A549 (cell line): ENCODE results near the gene NGEF. TPM values are rescaled to one million over a fixed set of nuclear protein-coding genes. Genes with fewer than 3 reads are reported as not detected.

Experiments used
- ATAC-seq, 2 experiments: fragments of 200-7000 bp in 1 of 2; fragments of >200 bp in 1 of 2; cut with Nextera tagmentation in 1 of 2; cut with Tn5 transposase in 1 of 2; 3 replicates each; pipeline versions ENCODE4 v1.8.0 to v1.9.1; 2018 to 2020; ENCODE audit warnings: mild to moderate bottlenecking in 1 of 2, moderate library complexity in 1 of 2
- CTCF ChIA-PET: fragments of 300-600 bp; sonication (Branson Sonifier 250); formaldehyde crosslinking; extraction: SDS; loops from one replicate; lab custom pipeline; 2021; ENCODE audit warnings: antibody characterized with exemption, inconsistent platforms; lab: Yijun Ruan, JAX
- POLR2A ChIA-PET: fragments of 350-600 bp; formaldehyde crosslinking; extraction: SDS; loops from one replicate; lab custom pipeline; 2021; ENCODE audit warnings: antibody characterized with exemption, inconsistent platforms; lab: Yijun Ruan, JAX
- DNase-seq, 2 experiments: peaks; one replicate each; pipeline versions ENCODE4 v3.0.0 to v3.0.0-alpha.2; 2011 to 2016; ENCODE audit warnings: low read depth in 1 of 2, low spot score in 1 of 2
- FAIRE-seq: peaks from 2 replicates; lab custom pipeline; 2011; peaks lifted over from hg19 to GRCh38; lab: Jason Lieb, UNC
- H3K27ac ChIP-seq, 2 experiments: fragments of >200 bp; sonication (Bioruptor Twin); formaldehyde crosslinking; 3 replicates each; pipeline ENCODE4 v1.5.1; 2016 to 2017
- H3K4me1 ChIP-seq: fragments of >200 bp; sonication (Bioruptor Twin); formaldehyde crosslinking; 3 replicates; pipeline ENCODE4 v1.6.1; 2016
- H3K4me2 ChIP-seq: fragments of >200 bp; sonication (Bioruptor Twin); formaldehyde crosslinking; 3 replicates; pipeline ENCODE4 v1.6.1; 2016
- H3K4me3 ChIP-seq: fragments of >200 bp; sonication (Bioruptor Twin); formaldehyde crosslinking; 3 replicates; pipeline ENCODE4 v1.5.1; 2016
- H3K9me3 ChIP-seq: fragments of >200 bp; sonication (Bioruptor Twin); formaldehyde crosslinking; 3 replicates; pipeline ENCODE4 v1.6.1; 2016
- BHLHE40 ChIP-seq: IDR thresholded peaks from 2 replicates; pipeline ENCODE4 v1.6.1; 2012; ENCODE audit warnings: low read depth, low read length, inconsistent platforms
- CBX2 ChIP-seq: fragments of 200-600 bp; sonication (generic); IDR thresholded peaks from 2 replicates; pipeline ENCODE4 v1.6.1; 2016; ENCODE audit warnings: low read depth, mild to moderate bottlenecking, borderline replicate concordance
- CEBPB ChIP-seq, 2 experiments: fragments of >200 bp in 1 of 2; sonication (Bioruptor Twin) in 1 of 2; formaldehyde crosslinking in 1 of 2; IDR thresholded peaks; 2 replicates each; pipeline ENCODE4 v1.6.1; 2012 to 2016
- EHMT2 ChIP-seq: fragments of 200-600 bp; sonication (generic); IDR thresholded peaks from 2 replicates; pipeline ENCODE4 v1.6.1; 2016; ENCODE audit warnings: antibody characterized with exemption, low read depth, mild to moderate bottlenecking, moderate library complexity
- ELK1 ChIP-seq: fragments of 150-350 bp; IDR thresholded peaks from 2 replicates; pipeline ENCODE4 v1.6.1; 2014; ENCODE audit warnings: low read depth, mild to moderate bottlenecking, low read length
- FOSB ChIP-seq: fragments of 250-450 bp; sonication (Bioruptor Pico); IDR thresholded peaks from 2 replicates; pipeline ENCODE4 v1.5.0; 2020; ENCODE audit warnings: mild to moderate bottlenecking, moderate library complexity
- FOSL2 ChIP-seq, 2 experiments: fragments of 450-650 bp in 1 of 2; fragments of >200 bp in 1 of 2; sonication (Bioruptor Twin) in 1 of 2; formaldehyde crosslinking; IDR thresholded peaks; 2 replicates each; pipeline versions ENCODE4 v1.5.0 to v1.6.1; 2016 to 2020; ENCODE audit warnings: mild to moderate bottlenecking in 1 of 2, moderate library complexity in 1 of 2
- FOXS1 ChIP-seq: fragments of 250-450 bp; sonication (Bioruptor Pico); IDR thresholded peaks from 2 replicates; pipeline ENCODE4 v1.5.0; 2020; ENCODE audit warnings: mild to moderate bottlenecking, moderate library complexity
- GATA3 ChIP-seq: IDR thresholded peaks from 2 replicates; pipeline ENCODE4 v1.6.1; 2012; ENCODE audit warnings: borderline replicate concordance
- HDAC2 ChIP-seq: fragments of 200-600 bp; sonication (generic); IDR thresholded peaks from 2 replicates; pipeline ENCODE4 v1.6.1; 2016
- HES2 ChIP-seq: fragments of >200 bp; sonication (Bioruptor Twin); formaldehyde crosslinking; IDR thresholded peaks from 2 replicates; pipeline ENCODE4 v1.6.1; 2016
- JUNB ChIP-seq: fragments of >200 bp; sonication (Bioruptor Twin); formaldehyde crosslinking; IDR thresholded peaks from 2 replicates; pipeline ENCODE4 v1.6.1; 2016
- MAZ ChIP-seq: fragments of 150-350 bp; IDR thresholded peaks from 2 replicates; pipeline ENCODE4 v1.6.1; 2014; ENCODE audit warnings: antibody characterized with exemption, low read depth, low read length, borderline replicate concordance
- MYC ChIP-seq: IDR thresholded peaks from 2 replicates; pipeline ENCODE4 v1.6.1; 2012; ENCODE audit warnings: mild to moderate bottlenecking, inconsistent platforms, low read length, improper control_type of control experiment, borderline replicate concordance
- NR3C1 ChIP-seq: fragments of >200 bp; sonication (Bioruptor Twin); formaldehyde crosslinking; IDR thresholded peaks from 3 replicates; pipeline ENCODE4 v1.6.1; 2017
- POLR2AphosphoS2 ChIP-seq: conservative IDR thresholded peaks from 2 replicates; pipeline ENCODE4 v1.6.1; 2012; ENCODE audit warnings: low read length, improper control_type of control experiment, inconsistent platforms
- RAD21 ChIP-seq, 2 experiments: fragments of >200 bp in 1 of 2; sonication (Bioruptor Twin) in 1 of 2; formaldehyde crosslinking in 1 of 2; IDR thresholded peaks in 1 of 2; conservative IDR thresholded peaks in 1 of 2; 2 replicates in 1 of 2; 3 replicates in 1 of 2; pipeline ENCODE4 v1.6.1; 2012 to 2018; ENCODE audit warnings: inconsistent platforms in 1 of 2
- RCOR1 ChIP-seq: fragments of 150-350 bp; IDR thresholded peaks from 2 replicates; pipeline ENCODE4 v1.6.1; 2014; ENCODE audit warnings: antibody characterized with exemption, low read length, low read depth
- REST ChIP-seq: fragments of 200-600 bp; sonication (generic); IDR thresholded peaks from 2 replicates; pipeline ENCODE4 v1.6.1; 2016; ENCODE audit warnings: antibody characterized with exemption, mild to moderate bottlenecking, moderate library complexity
- SREBF2 ChIP-seq: fragments of 450-650 bp; IDR thresholded peaks from 2 replicates; pipeline ENCODE4 v1.6.1; 2014; ENCODE audit warnings: mild to moderate bottlenecking, moderate library complexity
- USF2 ChIP-seq: fragments of 450-650 bp; IDR thresholded peaks from 2 replicates; pipeline ENCODE4 v1.6.1; 2014; ENCODE audit warnings: antibody characterized with exemption
- ZNF302 ChIP-seq: fragments of 250-450 bp; sonication (Bioruptor Pico); IDR thresholded peaks from 2 replicates; pipeline ENCODE4 v1.9.0; 2021; ENCODE audit warnings: inconsistent platforms, mild to moderate bottlenecking, moderate library complexity
- ZSCAN20 ChIP-seq: fragments of 250-450 bp; sonication (Bioruptor Pico); IDR thresholded peaks from 2 replicates; pipeline ENCODE4 v1.8.0; 2022; ENCODE audit warnings: mild to moderate bottlenecking, moderate library complexity
- WGBS: methylation state at CpG from one replicate; pipeline ENCODE4 v1.1.6; 2017; ENCODE audit errors: missing lambda C conversion rate; 5-methylcytosine and 5-hydroxymethylcytosine counted together
- polyA plus RNA-seq, 4 experiments: library from polyadenylated mRNA; depleted of rRNA in 3 of 4; stranded (reverse); fragments of >200 nt; fragmentation: RNase III in 1 of 4; extraction: RNeasy Plus Mini Kit Qiagen cat#74134 plus additional on column Dnase treatment in 1 of 4; gene quantifications; 2 replicates in 3 of 4; 3 replicates in 1 of 4; pipeline ENCODE4 v1.2.3, GENCODE V29; 2011 to 2017

Gene NGEF
- polyA plus RNA-seq, 2 of the 4 experiments (the other 2 are of a cell fraction): 8.1 to 9.7 TPM

- POLR2A ChIA-PET: no interaction called here
Measured at GRCh38 chr2:232833830-232834229, 179.2 kb downstream of the NGEF start.

GRCh38 chr2:232831496-232831895, 181.6 kb downstream of the NGEF start:
- FAIRE-seq: no peak
- ChIA-PET CTCF (interaction anchor here (1.2 to 1.5 kb wide), 3 partner anchors 9 to 420 kb away, joined by 3 read pairs; partner anchors contain the start of gene ATG16L1), POLR2A (no interaction called here)
- no peaks in the 10 kb centered on the region for H3K9me3 ChIP-seq
- H3K4me2 ChIP-seq: no peak overlapping the region
- H3K4me1 ChIP-seq: no peaks in the 10 kb centered on the region
- TF ChIP-seq MYC (no peak), SREBF2 (no peak), POLR2AphosphoS2 (no peak), GATA3 (no peak), FOSL2 (IDR thresholded peaks at IDR 0.05) (no peak), FOSL2 (CRISPR knock-in tag; IDR thresholded peaks at IDR 0.05) (no peak), FOXS1 (no peak), ZSCAN20 (CRISPR knock-in tag) (no peak), ELK1 (no peak), RAD21 (conservative IDR thresholded peaks at IDR 0.05 in 1 of 2, IDR thresholded peaks at IDR 0.05 in 1 of 2) (no peak), NR3C1 (no peak)
- ATAC-seq: no peak
- no peak for DNase-seq
- 96% methylated on average over 3 of the region's 3 CpGs for WGBS
- no peak overlapping the region for H3K4me3 ChIP-seq
- no peak overlapping the region for H3K27ac ChIP-seq

More at GRCh38 chr2:232833830-232834229, 179.2 kb downstream of the NGEF start:
- CTCF ChIA-PET: no interaction called here
- DNase-seq: no peak
- no peak for TF ChIP-seq ZSCAN20 (CRISPR knock-in tag)
- TF ChIP-seq FOXS1: no peak
- TF ChIP-seq CBX2: no peak
- no peak for TF ChIP-seq CEBPB (IDR thresholded peaks at IDR 0.05)
- TF ChIP-seq FOSB: no peak
- no peak for TF ChIP-seq EHMT2
- TF ChIP-seq JUNB: no peak
- TF ChIP-seq, all 56 proteins: peak for 0
- no peak overlapping the region for H3K4me2 ChIP-seq
- no peak overlapping the region for H3K27ac ChIP-seq
- no peaks in the 10 kb centered on the region for H3K9me3 ChIP-seq
- FAIRE-seq (no peak), ATAC-seq (no peak)
- no peak overlapping the region for H3K4me3 ChIP-seq
- H3K4me1 ChIP-seq: peaks cover 13% of the 10 kb centered on the region
- 88% methylated on average over 1 of the region's 1 CpG for WGBS

GRCh38 chr2:232829988-232830387, 183.1 kb downstream of the NGEF start:
- ChIA-PET CTCF (interaction anchor here (1.1 to 1.5 kb wide), 2 partner anchors 33 to 422 kb away, joined by 3 read pairs; partner anchors contain the start of gene ATG16L1), POLR2A (no interaction called here)
- ATAC-seq: no peak

More at GRCh38 chr2:232829988-232830387, 183.1 kb downstream of the NGEF start:
- Histone ChIP-seq H3K4me1 (no peaks in the 10 kb centered on the region), H3K4me2 (no peak overlapping the region), H3K4me3 (no peak overlapping the region), H3K27ac (no peak overlapping the region), H3K9me3 (no peaks in the 10 kb centered on the region)
- TF ChIP-seq USF2 (no peak), ZNF302 (CRISPR knock-in tag) (no peak), BHLHE40 (no peak), HES2 (no peak), HDAC2 (no peak), SREBF2 (no peak), MAZ (no peak), REST (no peak), RCOR1 (no peak)
- WGBS: 92% methylated on average over 3 of the region's 3 CpGs
- no peak for DNase-seq
- no peak for FAIRE-seq
